Sigmoid colon (tissue), 7 donors: ENCODE measurements around the gene GPR42. TPM values are rescaled to one million over a fixed set of nuclear protein-coding genes. Genes with fewer than 3 reads are reported as not detected.

Experiments used
- DNase-seq: peaks from one replicate; pipeline ENCODE4 v3.0.0-alpha.2; 2019
- H3K27ac ChIP-seq, 4 donors: fragments of 200-600 bp; sonication (generic); one replicate each; pipeline ENCODE4 v1.5.1; 2016 to 2019; ENCODE audit warnings: mild to moderate bottlenecking in 1 of 4
- H3K27me3 ChIP-seq, 3 donors: fragments of 200-600 bp; sonication (generic); one replicate each; pipeline ENCODE4 v1.5.1; 2019; ENCODE audit warnings: mild to moderate bottlenecking in 1 of 3
- H3K36me3 ChIP-seq, 4 donors: fragments of 200-600 bp; sonication (generic); one replicate each; pipeline ENCODE4 v1.5.1; 2016 to 2019
- H3K4me1 ChIP-seq, 4 donors: fragments of 200-600 bp; sonication (generic); one replicate each; pipeline ENCODE4 v1.5.1; 2017 to 2019
- H3K4me3 ChIP-seq, 4 donors: fragments of 200-600 bp; sonication (generic); one replicate each; pipeline ENCODE4 v1.5.1; 2017 to 2019; ENCODE audit warnings: mild to moderate bottlenecking in 2 of 4, moderate library complexity in 1 of 4
- H3K9me3 ChIP-seq, 4 donors: fragments of 200-600 bp in 3 of 4; sonication (generic) in 3 of 4; one replicate each; pipeline versions ENCODE4 v1.5.1 to v1.6.1; 2013 to 2019
- CTCF ChIP-seq, 4 experiments: fragments of 450-650 bp in 3 of 4; fragments of 200-600 bp in 1 of 4; IDR thresholded peaks; one replicate each; pipeline ENCODE4 v1.5.1; 2016 to 2019; ENCODE audit warnings: antibody characterized with exemption in 4 of 4, mild to moderate bottlenecking in 3 of 4, moderate library complexity in 2 of 4
- EP300 ChIP-seq, 4 donors: sonication (generic); formaldehyde crosslinking; IDR thresholded peaks; one replicate each; pipeline ENCODE4 v1.6.1; 2017; ENCODE audit warnings: antibody characterized with exemption in 4 of 4
- POLR2A ChIP-seq, 2 donors: fragments of 450-650 bp; IDR thresholded peaks; one replicate each; pipeline ENCODE4 v1.6.1; 2016; ENCODE audit warnings: antibody characterized with exemption in 2 of 2, mild to moderate bottlenecking in 2 of 2, moderate library complexity in 2 of 2
- POLR2AphosphoS5 ChIP-seq, 4 donors: sonication (generic); formaldehyde crosslinking; IDR thresholded peaks; one replicate each; pipeline ENCODE4 v1.6.1; 2017; ENCODE audit warnings: antibody characterized with exemption in 4 of 4
- WGBS, 2 donors: extraction: QIAGEN DNeasy Blood & Tissue Kit; methylation state at CpG; one replicate each; pipeline ENCODE4 v1.1.7; 2013; 5-methylcytosine and 5-hydroxymethylcytosine counted together
- intact Hi-C: fragments of 100-400 bp; cut with DNase I; formaldehyde crosslinking; loops from one replicate; pipeline ENCODE4 v1.15.1; 2023
- polyA plus RNA-seq, 3 donors: library from polyadenylated mRNA; stranded (reverse); fragments of 200-250 nt; gene quantifications; one replicate each; pipeline ENCODE4 v1.2.3, GENCODE V29; 2013
- total RNA-seq, 4 donors: library from RNA; depleted of rRNA; stranded (reverse); fragments of >200 nt; gene quantifications; one replicate each; pipeline ENCODE4 v1.1.0, GENCODE V29; 2016
- donor health status: healthy with polysubstance abuse.
- donor health status: Bipolar disorder and iron deficiency.
- donor health status: healthy.

GPR42 gene
- total and polyA plus RNA-seq, 7 donors: 0.17 to 0.83 (median 0.31) TPM; not detected in 3

- Histone ChIP-seq H3K4me1 (peaks cover 0 to 2% (median 0%) of the 10 kb centered on the region in 4 donors), H3K27ac (no peak overlapping the region), H3K9me3 (no peaks in the 10 kb centered on the region), H3K4me3 (no peak overlapping the region), H3K36me3 (no peaks in the 10 kb centered on the region), H3K27me3 (no peaks in the 10 kb centered on the region)
- intact Hi-C loops: no loop called here
- TF ChIP-seq CTCF (IDR thresholded peaks at IDR 0.05): no peak
- WGBS, 2 donors: 68 to 82% methylated on average over 11 of the region's 11 CpGs
- DNase-seq: no peak
These were observed 7.8 kb upstream of the GPR42 start for GRCh38 chr19:35363001-35363590.

GRCh38 chr19:35363711-35364425 is 7.0 kb upstream of the GPR42 start:
- Histone ChIP-seq H3K27me3 (no peaks in the 10 kb centered on the region), H3K36me3 (no peaks in the 10 kb centered on the region), H3K9me3 (no peaks in the 10 kb centered on the region), H3K27ac (no peak overlapping the region), H3K4me3 (no peak overlapping the region), H3K4me1 (no peaks in the 10 kb centered on the region)
- TF ChIP-seq POLR2AphosphoS5 (IDR thresholded peaks at IDR 0.05) (no peak), EP300 (IDR thresholded peaks at IDR 0.05) (no peak), CTCF (IDR thresholded peaks at IDR 0.05) (no peak), POLR2A (IDR thresholded peaks at IDR 0.05) (no peak)
- DNase-seq: no peak
- 84 to 91% methylated on average over 19 of the region's 19 CpGs for WGBS, 2 donors
- intact Hi-C loops: no loop called here

GRCh38 chr19:35365303-35365702 is 5.6 kb upstream of the GPR42 start:
- no peaks in the 10 kb centered on the region for H3K36me3 ChIP-seq
- no peak for TF ChIP-seq CTCF (IDR thresholded peaks at IDR 0.05)
- no peak for TF ChIP-seq EP300 (IDR thresholded peaks at IDR 0.05)
- no peak for TF ChIP-seq POLR2A (IDR thresholded peaks at IDR 0.05)
- no peak for TF ChIP-seq POLR2AphosphoS5 (IDR thresholded peaks at IDR 0.05)
- no peak for DNase-seq
- 87 to 95% methylated on average over 4 of the region's 4 CpGs for WGBS, 2 donors
- H3K27me3 ChIP-seq: no peaks in the 10 kb centered on the region
- no peaks in the 10 kb centered on the region for H3K4me1 ChIP-seq
- no peak overlapping the region for H3K27ac ChIP-seq
- H3K9me3 ChIP-seq: no peaks in the 10 kb centered on the region
- H3K4me3 ChIP-seq: no peak overlapping the region
- intact Hi-C loops: no loop called here

GRCh38 chr19:35368378-35368777 is 2.5 kb upstream of the GPR42 start:
- TF ChIP-seq POLR2A (IDR thresholded peaks at IDR 0.05): no peak
- no peak for TF ChIP-seq POLR2AphosphoS5 (IDR thresholded peaks at IDR 0.05)
- no peak for TF ChIP-seq EP300 (IDR thresholded peaks at IDR 0.05)
- TF ChIP-seq CTCF (IDR thresholded peaks at IDR 0.05): no peak

GRCh38 chr19:35369522-35369921 is 1.3 kb upstream of the GPR42 start:
- TF ChIP-seq EP300 (IDR thresholded peaks at IDR 0.05) (no peak), POLR2A (IDR thresholded peaks at IDR 0.05) (no peak), CTCF (IDR thresholded peaks at IDR 0.05) (no peak), POLR2AphosphoS5 (IDR thresholded peaks at IDR 0.05) (no peak)
- H3K4me3 ChIP-seq: no peak overlapping the region
- H3K9me3 ChIP-seq: no peaks in the 10 kb centered on the region
- intact Hi-C loops: no loop called here
- DNase-seq: no peak
- H3K4me1 ChIP-seq: no peaks in the 10 kb centered on the region
- no peak overlapping the region for H3K27ac ChIP-seq
- H3K27me3 ChIP-seq: no peaks in the 10 kb centered on the region
- H3K36me3 ChIP-seq: no peaks in the 10 kb centered on the region

More at GRCh38 chr19:35368378-35368777, 2.5 kb upstream of the GPR42 start:
- Histone ChIP-seq H3K4me3 (no peak overlapping the region), H3K27ac (no peak overlapping the region), H3K27me3 (no peaks in the 10 kb centered on the region), H3K9me3 (no peaks in the 10 kb centered on the region), H3K4me1 (no peaks in the 10 kb centered on the region), H3K36me3 (no peaks in the 10 kb centered on the region)
- intact Hi-C loops: no loop called here
- 56 to 68% methylated on average over 1 of the region's 1 CpG for WGBS, 2 donors
- DNase-seq: no peak
